Right lobe of liver (tissue), 6 donors: Measurements from ENCODE around the gene PDE4DIP. TPM values are rescaled to one million over a fixed set of nuclear protein-coding genes. Genes with fewer than 3 reads are reported as not detected.
"Not testable (repeated sequence)": the region's sequence is repeated elsewhere in the genome, so short reads cannot be mapped to it uniquely, and the experiment has no call there.

Source experiments
- ATAC-seq, 4 donors: fragments of 200-7000 bp; cut with Tn5 transposase; one replicate each; pipeline ENCODE4 v1.9.1; 2020; ENCODE audit warnings: mild to moderate bottlenecking in 4 of 4, moderate library complexity in 4 of 4
- DNase-seq, 3 donors: peaks; one replicate each; pipeline ENCODE4 v3.0.0-alpha.2; 2020
- H3K27ac ChIP-seq, 3 donors: fragments of 200-600 bp; one replicate each; pipeline ENCODE4 v1.8.0; 2022
- H3K27me3 ChIP-seq, 2 donors: fragments of 200-600 bp; one replicate each; pipeline ENCODE4 v1.8.0; 2022
- H3K36me3 ChIP-seq, 4 donors: fragments of 200-600 bp; sonication (generic) in 1 of 4; one replicate each; pipeline versions ENCODE4 v1.5.1 to v1.8.0; 2017 to 2022; ENCODE audit warnings: control low read depth in 1 of 4
- H3K4me1 ChIP-seq, 4 donors: fragments of 200-600 bp; sonication (generic) in 1 of 4; one replicate each; pipeline versions ENCODE4 v1.5.1 to v1.8.0; 2017 to 2022; ENCODE audit warnings: control low read depth in 1 of 4
- H3K4me3 ChIP-seq, 3 donors: fragments of 200-600 bp; one replicate each; pipeline ENCODE4 v1.8.0; 2022
- H3K9me3 ChIP-seq, 4 donors: fragments of 200-600 bp; sonication (generic) in 1 of 4; one replicate each; pipeline versions ENCODE4 v1.5.1 to v1.8.0; 2017 to 2022; ENCODE audit warnings: control low read depth in 1 of 4
- WGBS: methylation state at CpG from one replicate; pipeline ENCODE4 v1.1.6; 2018; ENCODE audit warnings: low coverage, low lambda C conversion rate; ENCODE audit not compliant: insufficient coverage; ENCODE audit errors: missing lambda C conversion rate; 5-methylcytosine and 5-hydroxymethylcytosine counted together
- intact Hi-C, 2 donors: fragments of 100-400 bp; cut with DNase I; formaldehyde crosslinking; loops; one replicate each; pipeline versions ENCODE4 v1.11.2 to v1.14.1; 2022
- total RNA-seq, 6 experiments: library from RNA; depleted of rRNA in 2 of 6; stranded (reverse); fragments of >200 nt in 2 of 6; fragmentation: NEBNext Ultra II Directional in 3 of 6; extraction: Animal tissue kit (Norgen Biotek cat#: 25700) in 3 of 6; gene quantifications; one replicate each; pipeline versions ENCODE4 v1.1.0 to v1.2.4, GENCODE V29; 2016 to 2023
- donor health status: DM: no; HTN: yes; CAD: no.
- donor health status: DM: no; HTN: no; CAD: no.
- donor health status: DM: no; HTN: no; CAD: no.
- donor health status: DM: no; HTN: yes; CAD: no.
- donor health status: DM: no; HTN: yes; CAD: no.

The PDE4DIP gene
- total RNA-seq, 6 experiments from 2014 or later = 36.3 to 129 (median 57.9) TPM

DNA sequence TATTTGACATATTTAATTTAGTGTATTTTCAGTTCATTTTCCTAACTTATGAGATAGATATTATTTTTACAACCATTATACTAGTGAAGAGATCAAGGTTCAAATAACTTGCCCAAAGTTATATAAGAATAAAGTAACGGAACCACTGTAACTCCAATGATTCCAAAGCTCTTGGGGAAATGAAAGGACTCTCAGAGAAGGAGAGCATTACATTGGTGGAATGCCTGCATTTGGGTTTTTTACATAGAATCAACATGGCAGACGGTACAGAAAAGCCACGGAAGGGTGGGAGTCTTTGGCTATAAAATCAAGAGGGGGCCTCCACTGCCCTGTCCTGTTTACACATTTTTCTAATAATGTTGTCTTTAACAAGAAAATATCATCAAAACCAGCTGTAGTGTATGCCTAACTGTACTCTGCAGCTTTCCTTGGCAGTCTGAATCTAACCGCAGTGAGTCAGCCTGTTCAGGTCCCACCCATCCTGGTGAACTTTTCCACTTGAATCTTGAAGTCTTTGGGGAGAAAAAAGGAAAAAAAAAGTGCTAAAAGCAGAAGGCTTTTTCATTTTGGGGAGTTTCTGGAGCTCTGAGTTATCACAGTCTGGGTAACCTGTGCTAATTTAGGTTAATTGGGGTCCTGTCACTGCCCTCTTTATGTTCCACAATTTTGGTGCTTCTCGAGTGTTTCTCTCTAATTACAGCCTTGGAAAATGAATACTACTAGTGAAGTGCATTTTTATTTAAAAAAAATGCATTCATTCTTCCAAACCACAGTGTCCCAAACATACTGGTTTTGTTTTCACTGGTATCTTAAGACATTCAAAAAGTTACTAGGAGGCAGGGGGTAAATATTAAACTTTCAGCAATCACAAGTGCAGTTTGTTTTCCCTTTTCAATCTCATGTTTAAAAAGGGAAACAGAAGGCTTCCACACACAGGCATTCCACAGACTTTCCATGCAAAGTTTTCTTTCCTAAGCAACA is 30.5 kb downstream of the PDE4DIP start:
- H3K4me1 ChIP-seq, H3K4me3 ChIP-seq, H3K36me3 ChIP-seq, H3K27ac ChIP-seq, DNase-seq, H3K27me3 ChIP-seq, intact Hi-C loops, H3K9me3 ChIP-seq: not testable (repeated sequence)
- ATAC-seq = peak in 2 of 4 donors; percentile 33 to 47
- WGBS = 75% methylated on average over 1 of the region's 5 CpGs

DNA sequence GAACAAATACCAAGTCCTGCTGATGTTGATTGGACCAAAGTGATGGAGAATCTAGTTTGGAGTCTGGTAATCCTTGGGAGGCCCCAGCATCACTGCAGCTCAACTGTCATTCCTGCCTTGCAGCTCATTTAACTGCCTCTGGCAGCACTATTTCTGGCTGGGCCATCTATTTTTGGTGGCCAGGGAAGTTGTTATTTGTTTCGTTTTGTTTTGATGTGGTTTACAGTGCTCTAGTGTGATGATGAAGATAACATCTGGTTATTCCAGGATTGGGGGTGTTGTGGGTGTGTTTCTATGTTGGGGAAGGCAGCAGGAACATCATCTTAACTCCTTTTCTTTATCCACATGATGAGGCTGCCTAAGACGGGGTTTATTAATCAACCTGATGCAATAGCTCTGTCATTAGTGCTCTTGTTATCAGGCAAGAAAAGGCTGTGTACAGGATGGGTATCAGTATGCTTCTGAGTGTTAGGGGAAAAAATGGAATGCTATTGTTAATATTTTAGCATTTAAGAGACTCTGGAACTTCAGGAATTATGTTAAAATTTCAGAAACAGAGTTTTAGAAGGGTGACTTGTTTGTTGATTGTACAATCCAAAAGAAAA is 35.7 kb downstream of the PDE4DIP start:
- H3K36me3 ChIP-seq, DNase-seq, H3K4me1 ChIP-seq, H3K27me3 ChIP-seq, H3K27ac ChIP-seq, ATAC-seq, H3K9me3 ChIP-seq, H3K4me3 ChIP-seq, intact Hi-C loops: not testable (repeated sequence)
- no CpG with 5 or more reads among the region's 2 CpGs for WGBS

DNA sequence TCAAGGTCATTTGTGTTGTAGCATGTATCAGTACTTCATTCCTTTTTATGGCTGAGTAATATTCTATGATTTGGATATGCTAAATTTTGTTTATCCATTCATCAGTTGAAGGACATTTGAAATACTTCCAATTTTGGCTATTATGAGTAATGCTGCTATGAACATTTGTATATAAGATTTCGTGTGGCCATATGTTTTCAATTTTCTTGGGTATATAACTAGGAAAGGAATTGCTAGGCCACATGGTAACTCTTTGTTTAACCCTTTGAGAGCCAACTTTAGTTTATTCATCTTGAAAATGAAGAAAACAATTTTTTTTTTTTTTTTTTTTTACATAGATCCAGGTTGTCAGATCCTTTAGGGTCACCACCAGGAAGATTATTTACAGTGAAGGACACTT is 37.0 kb downstream of the PDE4DIP start:
- H3K9me3 ChIP-seq, H3K4me1 ChIP-seq, H3K27ac ChIP-seq, intact Hi-C loops, DNase-seq, ATAC-seq, H3K4me3 ChIP-seq, H3K36me3 ChIP-seq, H3K27me3 ChIP-seq: not testable (repeated sequence)
- no CpG with 5 or more reads among the region's 1 CpG for whole genome bisulfite sequencing

- H3K9me3 ChIP-seq, H3K27ac ChIP-seq, H3K36me3 ChIP-seq, H3K27me3 ChIP-seq, H3K4me3 ChIP-seq, DNase-seq, intact Hi-C loops, H3K4me1 ChIP-seq: not testable (repeated sequence)
- 42% methylated on average over 2 of the region's 4 CpGs for WGBS
- ATAC-seq = peak in 2 of 4 donors; percentile 15 to 20
Measured at GRCh38 chr1:148885219-148885618, 41.0 kb downstream of the PDE4DIP start.

- WGBS = no CpG with 5 or more reads among the region's 4 CpGs
- ATAC-seq = peak in 2 of 4 donors; percentile 28 to 64
- not testable (repeated sequence) for H3K36me3 ChIP-seq
Measured at GRCh38 chr1:148886293-148886692, 42.1 kb downstream of the PDE4DIP start.

GRCh38 chr1:148888597-148888996 is 44.4 kb downstream of the PDE4DIP start:
- DNase-seq, ATAC-seq, H3K27ac ChIP-seq, H3K36me3 ChIP-seq, H3K27me3 ChIP-seq, H3K4me3 ChIP-seq, H3K4me1 ChIP-seq, intact Hi-C loops, H3K9me3 ChIP-seq: not testable (repeated sequence)
- WGBS = no CpG with 5 or more reads among the region's 5 CpGs

More at GRCh38 chr1:148886293-148886692, 42.1 kb downstream of the PDE4DIP start:
- H3K27ac ChIP-seq, H3K9me3 ChIP-seq, H3K4me1 ChIP-seq, H3K27me3 ChIP-seq, DNase-seq, H3K4me3 ChIP-seq, intact Hi-C loops: not testable (repeated sequence)

DNA sequence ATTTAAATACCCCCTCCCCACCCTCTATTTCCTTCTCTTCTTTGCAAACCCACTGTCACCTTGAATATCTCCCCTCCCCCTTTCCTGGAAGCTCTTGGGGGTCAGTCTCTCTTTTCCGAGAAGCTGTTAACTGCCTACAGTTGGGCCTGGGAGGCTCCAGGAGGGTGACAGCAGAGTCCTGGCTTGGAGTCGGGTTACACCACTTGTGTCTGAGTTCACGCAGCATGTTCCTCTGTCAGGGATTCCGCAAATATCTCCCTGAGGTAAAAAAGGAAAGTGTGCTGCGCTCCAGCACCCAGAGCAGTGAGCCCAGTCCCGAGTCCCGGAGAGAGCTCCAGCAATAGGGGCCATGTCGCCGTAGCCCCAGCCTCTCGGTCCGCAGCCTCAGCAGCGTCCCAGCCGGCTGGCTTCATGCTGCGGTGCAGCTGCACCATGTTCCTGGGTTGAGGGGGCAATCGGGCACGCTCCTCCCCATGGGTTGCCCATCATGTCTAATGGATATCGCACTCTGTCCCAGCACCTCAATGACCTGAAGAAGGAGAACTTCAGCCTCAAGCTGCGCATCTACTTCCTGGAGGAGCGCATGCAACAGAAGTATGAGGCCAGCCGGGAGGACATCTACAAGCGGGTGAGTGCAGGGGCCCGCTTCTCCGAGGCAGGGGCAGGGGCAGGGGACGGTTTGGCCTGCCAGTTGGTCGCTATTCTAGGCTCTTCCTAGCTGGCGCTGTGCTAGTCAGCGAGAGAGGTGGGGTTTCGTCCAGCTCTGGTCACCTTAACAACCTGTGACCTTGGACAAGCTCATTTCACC is 45.2 kb downstream of the PDE4DIP start:
- ATAC-seq = peak in 2 of 4 donors; percentile 36 to 43
- intact Hi-C loops, H3K4me1 ChIP-seq, H3K27me3 ChIP-seq, H3K27ac ChIP-seq, H3K36me3 ChIP-seq, H3K9me3 ChIP-seq, DNase-seq, H3K4me3 ChIP-seq: not testable (repeated sequence)
- no CpG with 5 or more reads among the region's 28 CpGs for WGBS

DNA sequence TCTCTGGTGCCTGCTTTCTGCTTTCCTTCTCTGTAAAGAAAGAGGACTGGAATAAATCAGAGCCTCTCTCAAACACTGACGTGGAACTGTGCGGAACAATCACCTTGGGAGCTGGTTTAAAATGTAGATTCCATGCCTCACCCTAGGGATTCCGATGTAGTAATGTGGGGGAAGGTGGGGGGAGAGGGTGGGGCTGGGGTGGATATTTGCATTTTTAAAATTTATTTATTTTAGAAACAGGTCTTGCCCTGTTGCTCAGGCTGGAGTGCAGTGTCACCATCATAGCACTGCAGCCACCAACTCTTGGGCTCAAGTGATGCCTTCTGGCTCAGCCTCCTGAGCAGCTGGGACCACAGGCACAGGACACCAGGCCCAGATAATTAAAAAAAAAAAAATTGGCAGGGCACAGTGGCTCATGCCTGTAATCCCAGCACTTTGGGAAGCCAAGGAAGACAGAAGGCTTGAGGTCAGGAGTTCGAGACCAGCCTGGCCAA is 45.9 kb downstream of the PDE4DIP start:
- intact Hi-C loops, DNase-seq, H3K36me3 ChIP-seq, H3K4me1 ChIP-seq, ATAC-seq, H3K4me3 ChIP-seq, H3K27ac ChIP-seq, H3K27me3 ChIP-seq, H3K9me3 ChIP-seq: not testable (repeated sequence)
- no CpG with 5 or more reads among the region's 4 CpGs for WGBS

DNA sequence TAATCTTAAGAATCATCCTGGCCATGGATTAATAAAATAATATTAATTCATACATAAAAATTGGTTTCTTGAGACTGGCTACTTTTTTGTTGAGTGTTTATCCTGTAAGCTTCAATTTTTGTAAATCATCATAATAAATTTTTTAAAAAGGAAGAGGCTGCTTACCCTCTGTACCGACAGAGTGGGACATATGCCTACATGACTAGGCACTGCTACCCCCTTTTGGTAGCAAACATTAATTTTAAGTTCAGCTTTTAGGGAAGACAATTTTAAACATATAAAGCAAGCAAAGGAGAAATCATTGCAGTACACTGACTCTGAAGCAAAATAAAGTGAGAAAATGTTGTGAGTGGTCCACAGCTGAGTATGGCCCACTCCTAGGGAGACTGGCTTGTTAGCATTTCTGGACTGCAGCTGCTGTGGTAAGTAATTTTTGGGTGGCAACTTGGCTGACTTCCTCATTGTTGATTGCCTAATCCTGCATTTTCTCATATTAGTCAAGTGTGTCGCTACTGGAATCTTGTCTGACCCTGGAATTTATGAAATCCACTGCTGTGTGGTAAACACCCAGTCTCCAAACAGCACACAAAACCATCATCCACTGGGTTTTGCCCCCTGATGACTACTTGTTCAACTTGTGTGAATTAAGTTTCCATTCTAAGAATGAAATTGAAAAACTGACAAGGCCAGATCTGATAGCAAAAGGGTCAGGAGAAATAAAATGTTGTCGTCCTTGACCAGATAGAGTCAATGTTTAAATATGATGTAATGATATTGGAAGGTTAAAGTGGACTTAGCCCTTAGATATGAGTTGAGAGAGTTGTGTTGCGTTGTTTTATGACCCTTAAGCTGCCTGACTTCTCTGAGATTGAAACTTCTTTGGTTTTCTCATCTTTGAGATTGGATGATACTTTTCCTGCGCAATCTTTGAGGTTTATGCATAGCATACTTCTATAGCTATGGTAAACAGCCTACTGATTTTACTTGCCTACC is 50.4 kb downstream of the PDE4DIP start:
- DNase-seq, H3K4me1 ChIP-seq, H3K36me3 ChIP-seq, H3K27ac ChIP-seq, H3K27me3 ChIP-seq, H3K9me3 ChIP-seq, intact Hi-C loops, H3K4me3 ChIP-seq: not testable (repeated sequence)
- no CpG with 5 or more reads among the region's 5 CpGs for WGBS
- peak; percentile 75 to 84 (median 80) for ATAC-seq

- H3K27me3 ChIP-seq, H3K4me3 ChIP-seq, H3K36me3 ChIP-seq, H3K27ac ChIP-seq, H3K9me3 ChIP-seq, DNase-seq, H3K4me1 ChIP-seq, intact Hi-C loops: not testable (repeated sequence)
- WGBS = no CpG with 5 or more reads among the region's 5 CpGs
- ATAC-seq = peak; percentile 17 to 38 (median 22)
Measured at GRCh38 chr1:148900026-148900425, 55.8 kb downstream of the PDE4DIP start.
